HG02588 (cell line): ENCODE measurements around the gene THOC6.
A peak's percentile ranks its signal among the peaks of the same experiment; 100 is the strongest.
"Not testable (repeated sequence)": the region's sequence is repeated elsewhere in the genome, so short reads cannot be mapped to it uniquely, and the experiment has no call there.

Source experiments
- ATAC-seq: cut with Tn5 transposase; IDR thresholded peaks from one replicate; pipeline ENCODE4 v1.9.1; 2021; ENCODE audit warnings: mild to moderate bottlenecking, moderate library complexity; ENCODE audit not compliant: unreplicated experiment

Gene THOC6

GRCh38 chr16:3069146-3069545, 45.3 kb downstream of the THOC6 start:
- not testable (repeated sequence) for ATAC-seq

GRCh38 chr16:3070608-3071111, 46.8 kb downstream of the THOC6 start:
- ATAC-seq: no peak

DNA sequence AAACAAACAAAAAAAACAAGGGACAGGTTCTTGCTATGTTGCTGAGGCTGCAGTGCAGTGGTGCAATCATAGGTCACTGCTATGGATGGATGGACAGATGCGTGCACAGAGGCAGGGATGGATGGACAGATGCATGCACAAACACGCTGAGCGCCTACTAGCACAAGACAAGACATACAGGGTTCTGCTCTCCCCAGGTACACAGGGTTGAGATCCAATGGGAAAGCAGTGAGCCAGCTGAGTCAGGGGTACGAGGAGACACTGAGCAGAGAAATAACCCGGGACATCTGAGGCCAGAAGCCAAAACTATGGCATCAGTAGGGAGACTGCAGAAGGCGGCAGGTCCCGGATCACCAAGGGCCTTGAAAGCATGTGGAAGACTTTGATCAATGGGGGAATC, 47.8 kb downstream of the THOC6 start:
- no peak for ATAC-seq

- not testable (repeated sequence) for ATAC-seq
Measured at GRCh38 chr16:3072148-3072547, 48.3 kb downstream of the THOC6 start.

GRCh38 chr16:3072576-3073263, 48.9 kb downstream of the THOC6 start:
- not testable (repeated sequence) for ATAC-seq

GRCh38 chr16:3073448-3073847, 49.6 kb downstream of the THOC6 start:
- ATAC-seq: no peak

DNA sequence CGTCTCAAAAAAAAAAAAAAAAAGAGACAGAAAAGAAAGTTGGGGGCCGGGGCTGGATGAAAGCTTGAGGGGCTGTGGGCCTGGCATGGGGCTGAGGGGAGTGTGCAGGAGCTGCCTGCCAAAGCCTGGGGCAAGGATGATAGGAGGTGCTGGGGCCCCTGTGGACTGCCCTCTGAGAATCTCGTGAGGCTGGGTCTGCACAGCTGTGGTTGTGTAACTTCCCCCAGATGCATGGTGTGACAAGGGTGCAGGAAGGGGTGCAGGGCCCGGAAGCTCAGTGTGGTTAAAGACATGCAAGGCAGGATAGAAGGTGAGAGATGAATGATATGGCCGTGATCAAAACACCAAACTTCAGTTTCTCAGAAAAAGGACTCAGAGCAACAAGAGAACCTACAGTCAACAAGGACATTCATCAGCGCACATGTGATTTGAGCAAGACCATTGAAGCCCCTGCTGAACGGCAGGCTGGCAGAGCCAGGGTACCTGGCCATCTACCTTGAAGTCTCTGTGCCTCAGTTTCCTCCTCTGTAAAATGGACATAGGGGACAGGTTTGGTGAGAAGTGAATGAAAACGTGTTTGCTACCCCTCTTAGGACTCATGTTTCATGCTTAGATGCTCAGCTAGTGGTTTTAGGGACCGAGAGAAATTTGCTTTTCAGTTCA, 51.2 kb downstream of the THOC6 start:
- peak; percentile 74 for ATAC-seq

DNA sequence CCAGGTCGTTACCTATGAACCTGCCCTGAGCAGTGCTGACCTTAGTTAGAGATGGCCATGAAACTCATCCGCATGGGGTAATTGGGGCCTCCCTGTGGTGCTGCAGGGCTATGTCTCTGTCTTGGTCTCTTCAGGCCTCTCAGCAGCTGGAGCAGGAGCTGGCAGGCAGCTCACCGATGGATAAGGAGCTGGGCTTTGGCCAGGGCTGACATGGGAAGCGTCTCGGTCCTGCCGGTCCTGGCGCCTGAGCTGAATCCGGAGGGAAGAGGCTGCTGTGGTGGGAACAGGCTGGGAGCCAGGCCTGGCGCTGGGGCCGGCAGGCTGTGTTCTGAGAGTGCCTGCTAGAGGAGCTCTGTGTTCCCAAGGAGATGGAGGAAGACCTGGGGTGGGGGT, 51.7 kb downstream of the THOC6 start:
- ATAC-seq: no peak

GRCh38 chr16:3075946-3076345, 52.1 kb downstream of the THOC6 start:
- not testable (repeated sequence) for ATAC-seq

GRCh38 chr16:3076577-3076976, 52.7 kb downstream of the THOC6 start:
- no peak for ATAC-seq
